Central memory CD4-positive, alpha-beta T cell (primary cell): Measurements from ENCODE around the gene MOB1A.
A peak's percentile ranks its signal among the peaks of the same experiment; 100 is the strongest.
"Not testable (repeated sequence)": the region's sequence is repeated elsewhere in the genome, so short reads cannot be mapped to it uniquely, and the experiment has no call there.

Experiments
- DNase-seq: peaks from one replicate; pipeline ENCODE4 v3.0.0; 2022

MOB1A gene

DNA sequence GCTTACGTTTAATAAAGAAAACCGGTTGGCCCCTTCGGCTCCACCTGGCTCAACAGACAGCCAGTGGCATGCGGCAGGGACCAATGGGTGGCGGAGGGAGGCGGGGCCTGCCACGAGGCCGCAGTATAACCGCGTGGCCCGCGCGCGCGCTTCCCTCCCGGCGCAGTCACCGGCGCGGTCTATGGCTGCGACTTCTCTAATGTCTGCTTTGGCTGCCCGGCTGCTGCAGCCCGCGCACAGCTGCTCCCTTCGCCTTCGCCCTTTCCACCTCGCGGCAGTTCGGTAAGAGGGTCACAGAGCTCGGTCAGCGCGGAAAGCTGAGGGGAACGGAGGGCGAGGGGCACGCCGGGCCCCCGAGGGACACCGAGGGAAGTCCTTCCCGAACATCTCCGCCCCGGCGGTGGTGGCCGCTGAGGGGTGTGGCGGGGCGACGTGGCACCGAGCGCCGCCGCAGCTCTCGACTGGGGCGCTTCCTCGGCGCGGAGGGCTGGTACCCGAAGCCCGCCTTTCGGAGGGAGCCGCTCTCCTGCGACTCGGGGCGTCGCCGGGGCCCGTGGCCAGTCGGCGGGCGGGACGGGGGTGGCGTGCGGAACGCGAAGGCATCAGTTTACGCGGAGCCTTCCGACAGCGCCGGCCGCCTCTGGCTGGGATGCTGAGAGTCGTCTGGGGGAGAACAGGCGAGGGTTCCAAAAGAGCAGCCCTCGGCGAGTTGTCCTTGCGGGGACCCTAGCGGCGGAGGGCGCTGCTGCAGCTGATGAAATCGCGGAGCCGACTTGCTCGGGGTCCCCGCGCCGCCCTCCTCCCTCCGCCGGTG, 20.0 kb upstream of the MOB1A start, which contains the start of gene MTHFD2:
TSS of gene MTHFD2 (plus strand) at position 155 of the 814 bp plus-strand sequence. CDS start at position 182, 27 bp downstream.
- peak; percentile 84 for DNase-seq

DNA sequence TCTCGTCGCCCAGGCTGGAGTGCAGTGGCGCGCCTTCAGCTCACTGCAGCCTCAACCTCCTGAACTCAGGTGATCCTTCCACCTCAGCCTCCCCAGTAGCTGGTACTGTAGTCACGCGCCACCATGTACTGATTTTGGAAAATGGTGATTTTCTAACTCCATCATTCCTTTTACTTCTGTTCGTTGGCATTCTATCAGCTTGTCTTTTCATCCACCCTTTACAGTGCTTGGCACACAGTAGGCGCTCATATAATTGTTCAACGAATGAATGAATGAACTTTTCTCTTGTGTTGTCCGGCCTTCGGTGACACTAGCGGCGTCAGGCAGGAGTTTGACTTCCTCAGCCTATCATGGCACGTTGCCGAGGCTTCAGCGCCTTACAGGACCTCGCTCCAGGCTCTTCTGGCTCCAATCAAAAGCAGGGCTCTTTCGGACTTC, 19.4 kb upstream of the MOB1A start:
- no peak for DNase-seq

DNA sequence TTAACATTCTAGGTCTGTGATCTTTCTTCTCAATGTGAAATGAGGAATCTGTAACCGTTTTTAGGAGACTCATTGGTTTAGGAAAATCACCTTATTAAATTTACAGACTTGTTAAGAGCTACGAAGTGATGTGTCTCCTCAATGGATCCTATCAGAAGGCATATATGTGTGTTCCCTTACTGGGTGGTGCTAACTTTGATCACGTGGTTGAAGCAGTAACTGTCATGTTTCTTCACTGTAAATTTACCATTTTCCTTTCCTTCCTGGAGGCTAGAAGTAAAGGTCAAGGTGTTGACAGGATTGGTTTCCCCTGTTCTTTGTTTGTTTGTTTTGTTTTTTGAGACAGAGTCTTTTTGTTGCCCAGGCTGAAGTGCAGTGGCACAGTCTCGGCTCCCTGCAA, 18.4 kb upstream of the MOB1A start:
- no peak for DNase-seq

DNA sequence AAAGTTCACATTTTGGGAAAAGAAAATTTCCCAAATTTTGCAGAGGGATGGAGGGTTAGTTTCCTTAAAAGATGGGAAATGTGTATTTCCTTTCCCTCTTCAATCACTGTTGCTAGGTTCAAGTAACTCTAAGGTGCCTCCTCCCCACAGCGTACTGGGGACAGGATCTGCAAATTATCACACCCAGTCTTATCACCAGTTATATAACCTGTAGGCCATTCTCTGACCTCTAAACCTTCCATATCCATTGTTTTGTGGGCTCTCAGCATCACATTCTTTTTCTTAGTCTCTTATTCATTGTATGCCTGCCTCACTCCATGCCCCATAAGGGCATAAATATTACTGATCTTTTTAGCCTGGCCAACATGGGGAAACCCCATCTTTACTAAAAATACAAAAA, 16.1 kb upstream of the MOB1A start:
- DNase-seq, result no peak

DNA sequence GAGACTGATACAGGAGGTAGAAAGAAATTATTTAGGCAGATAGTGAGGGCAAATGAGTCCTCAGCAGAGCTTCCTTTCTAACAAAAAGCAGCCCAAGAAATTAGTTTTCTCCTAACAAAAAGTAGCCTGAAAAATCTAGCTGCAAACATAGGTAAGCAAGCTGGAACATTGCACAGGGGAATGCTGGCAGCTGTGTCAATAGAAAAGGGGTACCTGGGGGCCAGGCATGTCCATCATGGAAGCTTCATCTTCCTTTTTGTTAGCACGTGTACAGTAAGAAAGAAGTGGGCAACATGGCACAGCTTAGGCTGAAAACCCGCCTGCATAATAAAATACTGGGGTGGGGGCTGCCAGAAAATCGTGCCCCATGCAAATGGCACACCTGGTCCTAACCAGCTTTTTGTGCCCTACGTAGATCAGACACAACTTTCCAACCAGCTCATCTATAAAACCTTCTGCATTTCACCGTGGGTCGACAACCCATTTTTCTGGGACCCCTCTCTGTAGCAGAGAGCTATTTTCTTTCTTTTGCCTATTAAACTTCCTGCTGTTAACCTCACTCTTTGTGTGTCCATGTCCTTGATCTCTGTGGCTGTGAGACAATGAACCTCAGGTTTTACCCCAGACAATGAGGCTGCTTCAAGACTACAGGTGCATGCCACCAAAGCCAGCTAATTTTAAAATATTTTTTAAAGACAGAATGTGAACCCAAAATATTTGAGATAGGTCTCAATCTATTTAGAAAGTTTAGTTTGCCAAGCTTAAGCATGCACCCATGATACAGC, 13.1 kb upstream of the MOB1A start:
- no peak for DNase-seq

DNA sequence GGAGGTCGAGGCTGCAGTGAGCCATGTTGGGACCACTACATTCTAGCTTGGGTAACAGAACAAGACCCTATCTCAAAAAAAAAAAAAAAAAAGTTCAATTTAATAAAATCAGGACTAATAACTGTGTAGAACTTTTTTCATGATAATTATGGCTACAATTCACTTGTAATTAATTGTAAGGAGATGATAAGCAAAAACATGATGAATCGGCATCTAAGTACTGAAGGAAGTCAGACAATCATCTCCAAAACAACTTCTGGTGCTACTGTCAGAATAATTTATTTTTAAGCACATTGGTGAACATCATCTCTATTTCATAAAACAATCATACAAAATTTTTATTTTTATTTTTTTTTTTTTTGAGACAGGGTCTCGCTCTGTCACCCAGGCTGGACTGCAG, 10.0 kb upstream of the MOB1A start:
- no peak for DNase-seq

DNA sequence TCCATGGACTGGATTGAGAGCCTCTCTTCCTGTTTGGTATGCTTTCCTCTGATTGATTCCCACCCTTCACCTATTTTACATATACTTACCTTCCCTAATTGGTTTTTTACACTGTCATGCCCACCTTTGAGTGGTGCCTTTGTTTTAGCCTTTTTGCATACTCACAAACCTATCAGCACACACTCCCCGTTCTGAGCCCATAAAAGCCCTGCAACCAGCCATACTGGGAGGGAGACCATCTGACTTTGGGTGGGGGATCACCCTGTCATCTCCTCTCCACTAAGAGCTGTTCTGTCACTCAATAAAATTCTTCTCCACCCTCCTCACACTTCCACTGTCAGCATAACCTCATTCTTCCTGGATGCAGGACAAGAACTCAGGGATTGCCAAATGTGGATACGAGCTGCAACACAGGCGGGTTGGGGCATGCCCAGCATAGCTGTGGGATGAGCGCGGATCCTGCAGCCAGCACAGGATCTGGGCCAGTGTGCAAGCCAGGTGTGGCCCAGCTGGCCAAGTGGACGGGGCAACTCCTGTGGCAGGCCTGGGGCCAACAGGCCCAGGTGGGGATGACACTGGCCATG, 9.4 kb upstream of the MOB1A start:
- DNase-seq, result no peak

DNA sequence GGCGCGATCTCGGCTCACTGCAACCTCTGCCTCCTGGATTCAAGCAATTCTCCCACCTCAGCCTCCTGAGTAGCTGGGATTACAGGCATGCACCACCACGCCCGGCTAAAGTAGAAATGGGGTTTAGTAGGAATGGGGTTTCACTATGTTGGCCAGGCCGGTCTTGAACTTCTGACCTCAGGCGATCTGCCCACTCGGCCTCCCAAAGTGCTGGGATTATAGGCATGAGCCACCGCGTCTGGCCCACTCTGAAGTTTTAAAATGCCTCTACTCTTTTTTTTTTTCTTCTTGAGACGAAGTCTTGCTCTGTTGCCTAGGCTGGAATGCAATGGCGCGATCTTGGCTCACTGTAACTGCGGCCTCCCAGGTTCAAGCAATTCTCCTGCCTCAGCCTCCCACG, 8.0 kb upstream of the MOB1A start:
- not testable (repeated sequence) for DNase-seq

DNA sequence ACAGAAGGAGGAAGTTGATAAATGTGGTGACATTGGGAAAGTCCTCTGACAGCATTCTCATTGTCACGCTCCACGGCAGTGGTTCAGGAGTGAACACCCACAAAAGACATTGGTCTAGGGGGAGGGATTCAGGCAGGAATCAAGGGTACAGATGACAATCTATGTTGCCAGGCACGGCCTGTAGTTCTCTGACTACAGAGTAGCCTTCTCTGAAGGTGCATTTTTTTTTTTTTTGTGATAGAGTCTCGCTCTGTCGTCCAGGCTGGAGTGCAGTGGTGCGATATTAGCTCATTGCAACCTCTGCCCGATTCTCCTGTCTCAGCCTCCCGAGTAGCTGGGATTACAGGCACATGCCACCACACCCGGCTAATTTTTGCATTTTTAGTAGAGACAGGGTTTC, 7.4 kb upstream of the MOB1A start:
- DNase-seq, result peak; percentile 59

DNA sequence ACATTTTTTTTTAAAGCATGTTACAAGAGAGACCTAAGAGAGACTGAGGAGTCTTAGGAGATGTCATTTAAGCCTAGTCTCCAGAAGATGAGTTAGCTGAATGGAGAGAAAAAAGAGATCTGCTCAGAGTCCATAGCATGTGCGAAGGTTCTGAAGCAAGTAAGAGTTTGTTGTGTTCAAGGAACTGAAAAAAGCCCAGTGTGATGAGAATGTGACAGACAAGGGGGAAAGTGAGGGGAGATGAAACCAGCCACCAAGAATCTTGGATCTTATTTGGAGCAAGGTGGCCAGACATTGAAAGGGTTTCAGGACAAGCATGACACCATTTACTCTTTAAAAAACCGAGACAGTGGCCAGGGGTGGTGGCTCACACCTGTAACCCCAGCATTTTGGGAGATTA, 5.2 kb upstream of the MOB1A start:
- no peak for DNase-seq

DNA sequence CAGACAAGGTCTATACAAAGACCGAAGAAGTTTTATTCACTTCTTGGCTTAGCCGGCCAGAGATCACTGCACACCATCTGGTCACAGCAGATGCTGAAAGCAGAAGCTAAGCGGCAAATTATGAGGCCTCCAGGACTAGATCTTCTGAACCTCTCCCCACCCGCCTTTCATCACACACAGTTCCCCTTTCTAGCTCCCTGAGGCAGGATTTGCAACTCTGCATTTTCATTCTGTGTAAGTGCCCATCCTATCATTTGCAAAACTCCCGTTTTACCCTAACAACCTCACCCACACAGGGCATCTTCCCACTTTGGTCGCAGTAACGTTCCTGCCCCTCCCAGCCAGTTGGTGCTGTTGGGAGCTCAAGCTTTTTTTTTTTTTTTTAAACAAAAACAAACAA, 3.1 kb upstream of the MOB1A start:
- no peak for DNase-seq

DNA sequence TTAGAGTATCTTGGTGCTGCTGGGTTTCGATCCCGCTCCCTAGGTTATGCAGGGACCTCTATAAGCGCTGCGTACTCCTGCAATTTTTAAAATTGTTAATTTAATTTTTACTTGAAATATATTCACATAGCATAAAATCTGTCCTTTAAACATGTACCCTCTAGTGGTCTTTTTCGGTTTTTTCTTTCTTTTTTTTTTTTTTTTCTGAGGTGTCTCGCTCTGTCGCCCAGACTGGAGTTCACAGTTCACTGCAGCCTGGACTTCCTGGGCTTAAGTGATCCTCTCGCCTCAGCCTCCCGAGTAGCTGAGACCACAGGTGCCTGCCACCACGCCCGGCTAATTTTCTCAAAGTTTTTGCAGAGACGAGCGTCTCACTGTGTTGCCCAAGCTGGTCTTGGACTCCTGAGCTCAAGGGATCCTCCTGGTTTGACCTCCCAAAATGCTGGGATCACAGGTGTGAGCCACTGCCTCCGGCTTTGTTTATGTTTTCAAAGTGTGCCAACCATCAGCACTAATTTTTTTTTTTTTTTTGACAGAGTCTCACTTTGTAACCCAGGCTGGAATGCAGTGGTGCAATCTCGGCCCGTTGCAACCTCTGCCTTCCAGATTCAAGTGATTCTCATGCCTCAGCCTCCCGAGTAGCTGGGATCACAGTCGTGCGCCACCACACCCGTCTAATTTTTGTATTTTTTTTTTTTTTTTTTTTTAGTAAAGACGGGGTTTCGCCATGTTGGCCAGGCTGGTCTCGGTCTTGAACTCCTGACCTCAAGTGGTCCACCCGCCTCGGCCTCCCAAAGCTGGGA, 585 bp upstream of the MOB1A start:
- DNase-seq, result no peak

DNA sequence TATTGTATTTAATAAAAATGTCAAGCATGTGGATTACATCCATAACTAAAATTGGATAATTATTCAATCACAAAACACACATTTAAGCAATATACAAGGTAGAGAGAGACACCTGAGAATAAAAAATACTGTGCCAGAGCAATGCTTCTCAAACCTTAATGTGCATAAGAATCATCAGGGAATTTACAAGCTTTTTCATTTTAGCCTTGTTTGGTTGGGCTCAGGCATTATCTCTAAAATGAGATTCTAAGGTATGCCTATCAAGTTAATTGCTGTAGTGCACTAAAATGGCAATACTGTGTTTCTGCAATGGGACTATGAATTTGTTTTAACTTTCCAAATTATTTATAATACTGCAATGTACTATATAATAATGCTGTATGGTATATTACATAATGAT, 983 bp downstream of the MOB1A start:
- no peak for DNase-seq

DNA sequence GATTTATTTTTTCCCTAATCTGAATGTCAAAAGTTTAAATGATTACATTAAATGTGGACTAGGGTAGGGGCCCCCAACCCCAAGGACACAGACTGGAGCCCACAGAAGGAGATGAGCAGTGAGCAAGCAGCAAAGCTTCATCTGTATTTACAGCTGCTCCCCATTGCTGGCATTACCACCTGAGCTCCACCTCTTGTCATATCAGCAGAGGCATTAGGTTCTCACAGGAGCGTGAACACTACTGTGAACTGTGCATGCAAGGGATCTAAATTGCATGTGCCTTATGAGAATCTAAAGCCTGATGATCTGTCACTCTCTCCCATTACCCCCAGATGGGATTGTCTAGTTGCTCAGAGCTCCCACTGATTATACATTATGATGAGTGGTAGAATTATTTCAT, 3.8 kb downstream of the MOB1A start:
- no peak for DNase-seq

DNA sequence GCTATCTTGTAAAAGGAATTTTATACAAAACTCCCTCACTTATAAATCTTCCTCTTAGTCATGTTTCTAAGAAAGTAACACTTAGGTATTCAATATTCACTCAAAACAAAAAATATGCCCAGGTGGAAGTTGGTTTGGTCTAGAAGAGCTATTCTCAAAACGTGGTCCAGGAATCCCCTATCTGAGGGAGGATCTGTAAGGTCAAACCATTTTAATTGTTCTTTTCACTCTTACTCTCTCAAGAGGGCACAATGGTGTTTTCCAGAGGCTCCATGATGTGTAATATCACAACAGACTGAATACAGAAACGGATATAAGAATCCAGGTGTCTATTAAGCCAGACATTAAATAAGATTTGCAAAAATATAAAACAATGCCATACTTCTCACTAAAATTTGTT, 9.9 kb downstream of the MOB1A start:
- DNase-seq, result no peak

DNA sequence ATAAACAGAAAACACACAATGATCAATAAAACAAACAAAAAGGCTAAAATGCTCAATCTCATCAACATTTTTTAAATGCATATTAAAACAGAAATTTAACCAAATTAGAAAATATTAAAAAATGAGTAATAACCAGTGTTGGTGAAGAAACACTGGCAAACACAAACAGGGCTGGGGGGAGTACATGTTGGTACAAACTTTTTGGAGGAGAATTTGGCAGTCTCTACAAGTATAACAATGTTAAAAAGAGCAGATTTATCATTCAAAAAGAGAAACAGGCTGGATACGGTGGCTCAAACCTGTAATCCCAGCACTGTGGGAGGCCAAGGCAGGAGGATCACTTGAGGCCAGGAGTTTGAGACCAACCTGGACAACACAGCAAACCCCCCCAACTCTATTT, 13.9 kb downstream of the MOB1A start:
- no peak for DNase-seq

DNA sequence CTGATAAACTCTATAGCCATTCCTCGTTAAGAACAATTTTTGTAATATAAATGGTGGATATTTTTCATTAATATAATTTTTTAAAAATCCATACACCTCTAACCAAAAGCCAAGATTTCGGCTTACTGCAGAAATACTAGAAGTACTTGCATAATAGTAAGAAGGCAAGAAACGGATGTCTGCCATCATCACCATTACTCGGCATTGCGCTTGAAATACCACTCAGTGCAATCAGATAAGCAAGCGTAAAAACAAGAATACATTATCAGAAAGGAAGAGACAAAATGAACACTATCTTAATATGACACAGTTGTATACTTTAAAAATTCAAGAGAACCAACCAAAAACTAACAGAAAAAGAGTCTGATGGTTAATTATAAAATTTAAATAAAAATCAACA, 15.7 kb downstream of the MOB1A start:
- DNase-seq, result no peak

DNA sequence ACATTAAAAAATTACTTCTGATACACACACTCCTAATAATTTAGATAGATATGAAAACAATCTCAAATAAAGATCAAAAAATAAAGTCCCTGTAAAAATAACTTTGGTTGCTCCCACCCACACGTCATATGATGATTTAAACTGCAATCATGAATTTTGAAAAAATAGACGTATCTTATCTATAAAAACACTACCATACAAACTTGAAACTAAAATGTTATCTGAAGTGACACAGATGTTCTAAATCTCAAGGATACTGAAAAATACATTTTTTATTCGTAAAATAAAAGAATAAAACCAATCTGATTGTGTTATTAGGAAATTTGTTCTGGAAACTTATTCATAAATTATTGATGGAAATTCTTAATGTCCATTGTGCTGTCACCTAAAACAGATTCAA, 22.8 kb downstream of the MOB1A start:
- DNase-seq, result no peak

DNA sequence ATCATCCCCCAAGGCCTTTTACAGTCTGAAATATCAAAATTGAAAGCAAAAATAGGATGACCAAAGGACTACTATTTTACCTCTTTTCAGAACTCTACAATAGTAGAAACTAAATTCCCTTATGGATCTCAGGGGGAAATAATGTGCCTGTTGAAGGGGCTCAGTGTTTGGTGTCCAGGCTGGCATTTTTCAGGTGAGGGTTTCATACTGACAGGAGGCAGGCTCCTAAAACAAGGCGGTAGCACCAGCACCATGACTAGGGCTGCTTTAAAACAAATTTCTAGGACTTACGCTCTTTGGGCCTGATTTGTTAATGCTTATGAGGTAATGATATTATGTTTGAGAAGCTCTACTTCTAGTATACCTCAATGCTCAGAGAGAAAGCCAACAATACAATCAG, 25.7 kb downstream of the MOB1A start:
- DNase-seq, result no peak

DNA sequence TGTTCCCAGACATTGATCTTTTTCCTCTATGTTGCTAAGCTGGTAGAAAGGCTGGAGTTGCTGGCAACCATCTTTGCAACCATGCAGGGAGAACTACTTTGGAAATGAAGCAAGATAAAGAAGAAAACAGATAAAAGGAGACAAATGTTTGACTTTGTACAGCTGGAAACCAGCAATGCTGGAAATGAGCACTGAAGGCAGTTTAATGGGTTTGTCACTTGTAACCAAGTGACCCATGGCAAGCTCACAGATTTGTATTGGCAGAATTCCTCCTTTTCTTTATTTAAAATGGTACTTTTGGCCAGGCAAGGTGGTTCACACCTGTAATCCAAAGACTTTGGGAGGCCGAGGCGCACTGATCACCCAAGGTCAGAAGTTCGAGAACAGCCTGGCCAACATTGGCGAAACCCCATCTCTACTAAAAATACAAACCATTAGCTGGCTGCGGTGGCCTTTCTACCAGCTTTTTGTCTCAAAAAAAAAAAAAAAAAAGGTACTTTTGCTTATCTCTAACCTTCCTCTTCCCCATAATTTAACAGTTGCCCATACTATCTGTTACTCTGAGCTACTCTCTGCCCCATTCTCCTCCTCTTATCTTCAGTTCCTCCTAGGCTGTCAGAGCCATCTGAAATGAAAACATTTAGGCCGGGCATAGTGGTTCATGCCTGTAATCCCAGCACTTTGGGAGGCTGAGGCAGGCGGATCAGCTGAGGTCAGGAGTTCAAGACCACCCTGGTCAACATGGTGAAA, 28.9 kb downstream of the MOB1A start:
- no peak for DNase-seq

DNA sequence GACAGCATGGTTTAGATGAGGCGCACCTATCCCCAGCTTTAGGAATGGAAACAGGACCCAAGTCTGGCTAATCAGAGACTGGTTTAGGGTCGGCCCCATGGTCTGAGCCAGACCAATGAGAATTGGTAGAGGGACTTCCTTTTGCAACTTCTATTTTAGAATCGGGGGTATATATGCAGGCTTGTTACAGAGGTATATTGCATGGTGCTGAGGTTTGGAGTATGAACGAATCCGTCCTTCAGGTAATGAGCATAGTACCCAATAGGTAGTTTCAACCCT, 29.5 kb downstream of the MOB1A start:
- no peak for DNase-seq

DNA sequence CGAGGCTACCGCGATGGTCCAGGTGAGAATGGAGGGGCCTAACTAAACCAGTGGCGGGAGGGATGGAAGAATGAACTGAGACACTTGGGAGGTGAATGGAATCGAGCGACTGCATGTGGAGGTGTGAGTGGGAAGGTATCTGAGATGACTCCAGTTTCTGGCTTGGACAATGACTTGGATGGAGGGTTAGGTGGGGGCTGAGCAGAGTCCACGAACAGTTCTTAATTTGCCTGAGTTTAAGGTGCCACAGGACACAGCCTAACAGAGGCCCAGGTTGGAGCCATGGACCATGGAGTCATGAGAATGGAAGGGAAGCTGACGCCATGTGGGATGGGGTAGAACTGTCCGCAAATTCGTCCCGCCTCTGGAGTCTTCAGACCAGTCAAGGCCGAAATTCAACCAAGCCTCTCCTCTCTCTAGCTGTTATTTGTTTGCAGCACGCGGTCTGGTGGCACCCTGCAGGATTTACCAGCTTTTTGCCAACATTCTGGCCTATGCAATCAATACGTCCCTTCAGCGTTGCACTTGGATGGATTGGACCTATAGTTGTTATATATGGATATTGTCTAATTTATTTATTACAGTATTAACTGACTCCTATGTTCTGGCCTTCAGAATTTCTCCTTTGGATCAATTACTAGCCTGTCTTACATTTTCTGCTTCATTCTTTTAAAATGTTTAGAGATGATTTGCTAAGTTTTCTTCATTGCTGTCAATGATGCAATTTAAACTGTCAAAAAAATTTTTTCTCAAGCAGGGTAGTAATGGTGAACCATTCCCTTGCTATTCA, 30.0 kb downstream of the MOB1A start:
- no peak for DNase-seq
